Loucy (cell line): ENCODE results near the gene TRPM6.

Experiments
- H2AFZ ChIP-seq: fragments of 200-600 bp; sonication (generic); 2 replicates; pipeline ENCODE4 v1.6.0; 2016; ENCODE audit warnings: antibody characterized with exemption, mild to moderate bottlenecking, low read length, moderate library complexity
- H3F3A ChIP-seq: fragments of 200-600 bp; 2 replicates; pipeline ENCODE4 v1.6.0; 2016; ENCODE audit warnings: antibody characterized with exemption, low read depth, mild to moderate bottlenecking
- H3K27me3 ChIP-seq: fragments of 200-600 bp; sonication (generic); 2 replicates; pipeline ENCODE4 v1.6.1; 2014; ENCODE audit warnings: low read length, mild to moderate bottlenecking; ENCODE audit not compliant: insufficient read depth, poor library complexity, severe bottlenecking
- H3K36me3 ChIP-seq: fragments of 200-600 bp; sonication (generic); 2 replicates; pipeline ENCODE4 v1.6.1; 2016; ENCODE audit warnings: low read length; ENCODE audit not compliant: insufficient read depth
- H3K4me1 ChIP-seq: fragments of 200-600 bp; sonication (generic); 2 replicates; pipeline ENCODE4 v1.5.1; 2014; ENCODE audit warnings: low read length, mild to moderate bottlenecking; ENCODE audit not compliant: insufficient read depth, poor library complexity, severe bottlenecking
- H3K4me2 ChIP-seq: fragments of 200-600 bp; sonication (generic); 2 replicates; pipeline ENCODE4 v1.6.0; 2014; ENCODE audit warnings: antibody characterized with exemption, low read length, low read depth, mild to moderate bottlenecking; ENCODE audit not compliant: poor library complexity, severe bottlenecking
- H3K4me3 ChIP-seq: fragments of 200-600 bp; sonication (generic); 2 replicates; pipeline ENCODE4 v1.5.1; 2014; ENCODE audit warnings: low read length, mild to moderate bottlenecking, mixed read lengths; ENCODE audit not compliant: poor library complexity, severe bottlenecking
- H3K79me2 ChIP-seq: fragments of 200-600 bp; sonication (generic); 2 replicates; pipeline ENCODE4 v1.6.1; 2014; ENCODE audit warnings: low read length; ENCODE audit not compliant: insufficient read depth
- H3K9ac ChIP-seq: fragments of 200-600 bp; sonication (generic); 2 replicates; pipeline ENCODE4 v1.6.0; 2014; ENCODE audit warnings: mild to moderate bottlenecking, low read depth, low read length, moderate library complexity; ENCODE audit not compliant: poor library complexity, severe bottlenecking
- H3K9me2 ChIP-seq: fragments of 200-600 bp; sonication (generic); replicated peaks from 2 replicates; pipeline ENCODE4 v1.6.1; 2016; ENCODE audit warnings: low read depth, low read length, mixed read lengths
- H3K9me3 ChIP-seq: fragments of 200-600 bp; sonication (generic); 2 replicates; pipeline ENCODE4 v1.6.1; 2014; ENCODE audit warnings: mild to moderate bottlenecking, antibody characterized with exemption, low read length, low read depth; ENCODE audit not compliant: insufficient read depth
- H4K20me1 ChIP-seq: fragments of 200-600 bp; sonication (generic); 2 replicates; pipeline ENCODE4 v1.6.0; 2014; ENCODE audit warnings: antibody characterized with exemption, low read length, mild to moderate bottlenecking; ENCODE audit not compliant: insufficient read depth, poor library complexity, severe bottlenecking
- CTCF ChIP-seq: fragments of 200-600 bp; sonication (generic); conservative IDR thresholded peaks from 2 replicates; pipeline ENCODE4 v1.5.1; 2014; ENCODE audit warnings: mild to moderate bottlenecking, antibody characterized with exemption, low read length
- EZH2phosphoT487 ChIP-seq: fragments of 200-600 bp; IDR thresholded peaks from 2 replicates; pipeline ENCODE4 v1.6.1; 2018; ENCODE audit warnings: antibody characterized with exemption, mild to moderate bottlenecking, moderate library complexity, borderline replicate concordance

The TRPM6 gene

GRCh38 chr9:74697535-74697934 lies 190.2 kb downstream of the TRPM6 start:
- Histone ChIP-seq H2AFZ (no peak overlapping the region), H3K9me3 (no peaks in the 10 kb centered on the region), H3K79me2 (no peaks in the 10 kb centered on the region), H3K36me3 (no peaks in the 10 kb centered on the region), H3F3A (no peaks in the 10 kb centered on the region), H3K27me3 (no peaks in the 10 kb centered on the region), H3K9ac (no peak overlapping the region), H3K9me2 (no peaks in the 10 kb centered on the region), H3K4me2 (no peak overlapping the region), H4K20me1 (no peaks in the 10 kb centered on the region), H3K4me1 (no peaks in the 10 kb centered on the region), H3K4me3 (no peak overlapping the region)
- no peak for TF ChIP-seq CTCF
- no peak for TF ChIP-seq EZH2phosphoT487

GRCh38 chr9:74696520-74696919 lies 191.2 kb downstream of the TRPM6 start:
- H3K36me3 ChIP-seq: no peaks in the 10 kb centered on the region
- H4K20me1 ChIP-seq: no peaks in the 10 kb centered on the region
- no peak overlapping the region for H3K4me3 ChIP-seq
- no peaks in the 10 kb centered on the region for H3K79me2 ChIP-seq
- no peak overlapping the region for H3K9ac ChIP-seq
- no peaks in the 10 kb centered on the region for H3K27me3 ChIP-seq
- H2AFZ ChIP-seq: no peak overlapping the region
- H3K9me2 ChIP-seq: no peaks in the 10 kb centered on the region
- no peaks in the 10 kb centered on the region for H3K4me1 ChIP-seq
- H3F3A ChIP-seq: no peaks in the 10 kb centered on the region
- no peak overlapping the region for H3K4me2 ChIP-seq
- TF ChIP-seq CTCF (peak; percentile 44; the same call in 1 of the 2 replicates), EZH2phosphoT487 (no peak)
- H3K9me3 ChIP-seq: no peaks in the 10 kb centered on the region

DNA sequence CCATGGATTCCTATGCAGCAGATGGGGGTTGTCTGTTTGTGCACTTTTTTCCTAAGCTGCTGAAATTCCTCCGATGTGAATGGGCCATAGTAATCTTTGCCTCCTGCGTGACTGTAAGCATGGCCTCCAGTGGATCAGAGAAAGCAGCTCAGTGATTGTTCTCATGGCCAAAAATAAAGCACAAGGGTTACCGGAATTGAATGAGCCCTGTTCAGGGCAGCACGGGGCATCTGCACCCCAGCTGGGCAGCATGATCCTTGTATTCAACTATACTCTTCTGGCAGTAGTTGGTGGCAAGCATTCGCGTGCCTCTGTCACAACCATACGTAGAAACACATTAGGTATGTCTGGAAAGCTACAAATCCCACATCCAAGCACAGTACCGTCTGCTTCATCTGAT lies 196.7 kb downstream of the TRPM6 start:
- H3K36me3 ChIP-seq: no peaks in the 10 kb centered on the region
- TF ChIP-seq EZH2phosphoT487 (no peak), CTCF (no peak)
- H3K9ac ChIP-seq: no peak overlapping the region
- no peaks in the 10 kb centered on the region for H4K20me1 ChIP-seq
- H2AFZ ChIP-seq: no peak overlapping the region
- no peak overlapping the region for H3K4me2 ChIP-seq
- no peaks in the 10 kb centered on the region for H3F3A ChIP-seq
- no peaks in the 10 kb centered on the region for H3K79me2 ChIP-seq
- H3K27me3 ChIP-seq: no peaks in the 10 kb centered on the region
- H3K4me3 ChIP-seq: no peak overlapping the region
- no peaks in the 10 kb centered on the region for H3K9me3 ChIP-seq
- no peaks in the 10 kb centered on the region for H3K9me2 ChIP-seq
- no peaks in the 10 kb centered on the region for H3K4me1 ChIP-seq
